NCI-H1105 (cell line): ENCODE data around the gene DDX54.

Experiments used
- DNase-seq: peaks from one replicate; lab custom pipeline; 2025; lab: John Stamatoyannopoulos, UW

The DDX54 gene

DNA sequence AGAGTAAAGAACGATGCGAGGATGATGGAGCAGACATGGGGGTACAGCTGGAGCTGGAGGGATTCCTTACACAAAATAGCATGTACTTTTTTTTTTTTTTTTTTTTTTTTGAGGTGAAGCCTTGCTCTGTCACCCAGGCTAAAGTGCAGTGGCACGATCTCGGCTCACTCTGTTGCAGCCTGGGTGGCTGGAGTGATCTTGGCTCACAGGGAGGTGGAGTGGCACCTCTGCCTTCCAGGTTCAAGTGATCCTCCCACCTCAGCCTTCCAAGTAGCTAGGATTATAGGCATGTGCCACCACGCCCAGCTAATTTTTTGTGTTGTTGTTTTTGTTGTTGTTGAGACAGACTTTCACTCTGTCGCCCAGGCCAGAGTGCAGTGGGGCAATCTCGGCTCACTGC is 44.6 kb downstream of the DDX54 start:
- no peak for DNase-seq

DNA sequence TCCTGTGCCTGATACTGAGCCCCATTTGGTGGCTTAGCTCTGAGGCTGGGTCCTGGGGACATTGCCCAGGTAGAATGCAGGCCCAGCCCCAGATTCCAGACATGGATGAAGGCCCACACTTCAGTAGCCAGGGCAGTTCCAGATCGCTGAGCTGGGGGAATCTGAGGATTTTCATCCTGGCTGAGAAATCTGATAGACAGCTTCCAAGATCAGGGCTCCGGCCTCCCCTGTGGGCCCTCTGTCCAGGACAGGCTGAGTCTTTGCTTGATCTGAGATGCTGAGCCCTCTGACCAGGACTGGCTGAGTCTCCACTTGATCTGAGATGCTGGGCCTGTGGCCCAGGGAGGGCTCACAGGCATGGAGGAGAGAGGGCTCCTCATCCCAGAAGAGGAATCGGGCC is 46.5 kb downstream of the DDX54 start:
- no peak for DNase-seq

DNA sequence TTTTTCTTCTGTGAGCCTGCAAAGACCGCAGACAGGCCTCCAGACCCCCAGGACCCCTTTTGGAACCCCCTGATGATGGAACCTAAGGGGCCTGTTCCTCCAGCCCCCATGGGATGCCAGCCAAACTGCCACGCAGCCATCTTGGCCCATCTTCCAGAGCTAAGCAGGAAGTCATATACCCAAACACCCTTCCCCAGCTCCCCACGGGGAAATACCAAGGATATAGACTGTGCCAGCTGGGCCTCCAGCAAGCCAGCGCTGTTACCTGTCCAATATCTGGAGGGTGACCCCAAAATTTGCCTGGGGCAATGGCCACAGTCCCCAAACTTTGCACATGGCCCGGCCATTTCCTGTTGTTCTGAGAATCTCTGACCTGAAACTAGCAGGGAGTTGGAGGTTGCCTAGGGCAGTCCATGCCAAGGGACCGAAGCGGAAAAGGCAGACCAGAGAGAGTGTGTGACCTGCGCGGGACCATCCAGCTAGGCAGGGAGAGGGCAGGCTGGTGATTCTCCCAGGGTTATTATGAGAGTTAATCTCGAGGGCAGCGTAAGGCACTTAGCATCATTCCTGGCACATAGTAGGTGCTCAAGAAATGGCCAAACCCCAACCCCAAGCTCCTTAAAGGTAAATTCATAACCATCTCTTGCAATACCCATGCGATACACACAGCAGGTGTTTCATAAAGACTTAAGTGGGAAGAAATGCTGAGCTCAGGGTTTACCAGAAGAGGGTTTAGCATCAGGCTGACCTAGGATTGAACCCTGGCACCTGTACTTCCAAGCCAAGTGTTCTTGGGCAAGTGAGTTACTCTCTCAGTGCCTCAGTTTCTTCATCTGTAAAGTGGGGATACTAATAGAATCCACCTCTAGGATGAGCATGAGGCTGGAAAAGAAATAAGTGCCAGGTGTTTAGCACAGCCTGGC is 47.2 kb downstream of the DDX54 start:
- no peak for DNase-seq

DNA sequence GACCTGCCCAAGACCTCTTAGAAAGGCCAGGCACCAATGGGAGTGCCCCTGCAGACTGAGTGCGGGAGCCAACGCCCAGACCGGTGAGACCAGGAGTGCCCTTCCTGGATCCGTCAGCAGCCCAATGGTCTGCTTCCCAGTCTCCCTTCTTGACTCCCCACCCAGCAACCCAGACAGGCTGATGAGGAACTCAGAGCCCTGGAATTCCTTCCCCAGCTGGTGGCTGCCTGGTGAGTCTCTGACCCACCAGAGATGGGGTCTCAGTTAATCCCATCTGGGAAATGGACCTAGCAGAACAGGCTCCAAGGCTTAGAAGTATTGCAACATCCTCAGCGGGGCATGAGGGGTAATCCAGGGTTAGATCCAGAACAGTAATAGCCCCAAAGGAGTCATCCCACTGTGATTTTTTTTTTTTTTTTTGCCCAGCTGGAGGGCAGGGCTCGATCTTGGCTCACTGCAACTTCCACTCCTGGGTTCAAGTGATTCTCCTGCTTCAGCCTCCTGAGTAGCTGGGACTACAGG is 48.2 kb downstream of the DDX54 start:
- DNase-seq: no peak

DNA sequence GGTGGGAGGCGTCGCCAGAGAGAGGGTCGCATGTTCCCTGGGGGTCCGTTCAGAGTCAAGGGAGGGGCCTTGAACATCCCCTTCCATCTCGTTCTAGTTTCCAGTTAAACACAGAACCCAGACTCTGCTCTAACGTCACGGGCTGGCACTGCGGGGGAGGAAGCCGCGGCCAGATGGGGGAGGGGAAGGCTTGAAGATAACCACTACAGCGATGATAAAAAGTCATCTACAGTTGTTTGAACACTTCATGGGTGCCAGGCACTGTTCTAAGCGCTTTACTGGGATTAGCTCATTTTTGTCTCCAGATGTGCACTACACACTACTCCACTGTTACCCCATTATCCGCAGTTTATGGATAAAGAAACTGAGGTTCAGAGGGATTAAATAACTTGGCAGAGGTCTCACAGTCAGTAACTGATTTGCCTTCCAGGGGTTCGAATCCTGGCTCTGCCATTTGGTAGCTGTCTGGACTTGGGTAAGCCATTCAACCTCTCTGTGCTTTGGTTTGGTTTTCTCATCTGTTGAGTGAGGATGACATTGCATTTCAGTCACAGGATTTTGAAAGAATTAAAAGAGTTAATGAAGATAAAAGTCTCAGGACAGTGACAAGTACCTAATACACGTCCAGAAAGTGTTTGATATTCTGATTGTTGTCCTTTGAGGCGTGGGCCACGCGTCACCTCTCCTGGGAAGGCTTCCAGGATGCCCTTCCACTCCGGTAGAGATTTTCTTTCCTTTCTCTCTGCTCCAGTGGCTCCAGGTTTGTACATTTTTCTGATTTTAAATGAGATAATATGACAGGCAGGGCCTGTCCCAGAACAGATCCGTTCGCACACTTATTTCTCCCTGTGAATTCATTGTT is 48.9 kb downstream of the DDX54 start:
- no peak for DNase-seq

DNA sequence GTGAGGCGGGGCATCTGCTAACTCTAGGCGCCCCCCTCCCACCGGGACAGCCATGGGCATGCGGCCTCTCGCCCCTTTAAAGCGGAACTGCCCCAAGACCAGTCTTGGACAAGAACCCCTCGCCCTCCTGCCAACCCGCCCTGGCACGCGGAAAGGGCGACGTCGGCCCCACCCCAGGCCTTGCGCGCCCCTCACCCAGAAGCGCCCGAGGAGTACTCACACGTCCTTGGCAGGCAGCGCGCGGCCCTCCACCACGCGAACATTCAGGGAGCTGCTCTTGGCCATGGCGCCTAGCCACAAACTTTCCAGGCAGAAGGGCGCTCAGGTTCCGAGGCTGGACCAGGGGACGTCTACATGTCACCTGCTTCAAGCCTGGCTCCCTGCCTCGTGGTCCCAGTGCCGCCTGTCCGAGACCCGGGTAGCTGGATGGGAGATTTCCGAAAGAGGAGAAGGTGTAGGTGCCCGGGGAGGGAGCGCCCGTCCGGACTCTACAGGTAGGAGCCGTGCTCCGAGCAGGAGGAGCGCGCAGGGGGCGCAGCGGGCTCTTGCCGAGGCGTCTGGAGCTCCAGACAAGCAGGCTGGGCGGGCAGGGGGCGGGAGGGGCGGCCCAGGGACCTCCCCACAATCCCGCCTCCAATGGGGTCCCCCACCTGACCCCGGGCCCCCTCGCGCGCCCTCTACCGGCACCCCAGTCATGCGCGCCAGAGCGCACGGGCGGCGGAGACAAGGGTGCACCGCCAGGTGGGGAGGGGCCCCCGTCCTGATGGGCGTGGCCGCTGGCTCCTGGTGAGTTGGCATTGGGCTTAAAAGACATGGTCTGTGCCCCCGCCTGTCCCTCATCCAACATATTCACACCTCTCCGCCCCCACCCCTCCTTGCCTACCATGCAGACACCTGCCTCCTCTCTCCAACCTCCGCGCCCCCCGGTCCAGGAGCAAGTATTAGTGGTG is 49.8 kb downstream of the DDX54 start, which contains the start of gene RASAL1:
Gene RASAL1 (minus strand): TSS at position 584 of the 950 bp plus-strand sequence. CDS start 299 bp downstream, at position 285.
- peak; percentile 94 for DNase-seq

DNA sequence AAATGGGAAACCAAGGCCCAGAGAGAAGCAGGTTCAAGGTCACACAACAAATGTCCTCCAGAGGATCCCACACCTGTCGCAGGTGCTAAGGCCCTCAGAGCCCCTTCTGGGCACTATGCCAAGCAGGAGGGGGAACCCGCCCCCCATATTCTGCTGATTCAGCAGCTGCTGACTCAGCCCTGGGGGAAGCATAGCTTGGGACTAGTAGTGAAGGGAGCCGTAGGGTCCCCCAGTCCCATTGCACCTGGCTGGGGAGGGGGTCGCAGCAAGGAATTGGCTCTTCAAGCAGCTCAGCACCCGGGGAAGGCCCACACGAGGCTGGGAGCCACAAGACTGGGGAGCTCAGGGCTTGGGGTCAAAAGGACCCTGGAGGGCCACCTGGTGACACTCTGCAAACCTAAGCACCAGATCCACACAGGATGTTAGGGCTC is 50.7 kb downstream of the DDX54 start:
- DNase-seq: peak; percentile 83

DNA sequence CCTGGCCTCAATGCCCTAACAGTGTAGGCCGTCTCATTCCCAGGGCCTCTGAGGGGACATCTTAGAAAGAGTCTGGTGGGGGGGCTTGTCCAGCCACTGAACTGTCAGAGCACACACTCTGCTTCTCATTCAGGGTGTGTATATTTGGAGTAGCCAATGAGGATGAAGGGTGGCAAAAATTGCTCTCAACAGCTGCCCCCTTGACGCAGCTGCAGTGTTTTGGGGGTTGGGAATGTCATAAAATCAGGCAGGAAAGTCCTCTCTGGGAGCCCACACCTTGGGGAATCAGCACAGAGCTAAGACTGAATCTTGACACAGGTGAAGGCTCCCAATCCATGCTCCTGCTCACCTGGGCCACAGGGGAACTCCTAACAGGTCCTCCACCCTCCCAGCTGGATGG is 51.2 kb downstream of the DDX54 start:
- peak; percentile 71 for DNase-seq

DNA sequence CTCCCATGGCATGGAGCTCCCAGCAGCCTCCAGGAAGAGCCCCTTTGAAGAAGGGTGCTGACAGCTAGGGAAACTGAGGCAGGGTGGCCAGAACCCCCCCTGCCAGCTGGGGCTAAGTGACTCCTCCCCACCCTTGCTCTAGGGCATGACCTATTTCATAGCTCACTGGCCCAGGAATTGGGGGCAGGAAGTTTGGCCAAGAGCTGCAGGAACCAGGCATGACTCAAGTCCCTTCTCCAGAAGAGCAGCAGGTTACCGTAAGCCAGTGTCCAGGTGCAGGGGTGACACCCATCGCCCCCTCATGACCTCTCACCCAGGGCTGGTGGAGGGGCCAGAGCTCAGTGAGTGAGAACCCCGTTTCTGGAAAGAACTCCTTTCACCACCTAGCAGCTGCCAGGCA is 51.6 kb downstream of the DDX54 start:
- no peak for DNase-seq

DNA sequence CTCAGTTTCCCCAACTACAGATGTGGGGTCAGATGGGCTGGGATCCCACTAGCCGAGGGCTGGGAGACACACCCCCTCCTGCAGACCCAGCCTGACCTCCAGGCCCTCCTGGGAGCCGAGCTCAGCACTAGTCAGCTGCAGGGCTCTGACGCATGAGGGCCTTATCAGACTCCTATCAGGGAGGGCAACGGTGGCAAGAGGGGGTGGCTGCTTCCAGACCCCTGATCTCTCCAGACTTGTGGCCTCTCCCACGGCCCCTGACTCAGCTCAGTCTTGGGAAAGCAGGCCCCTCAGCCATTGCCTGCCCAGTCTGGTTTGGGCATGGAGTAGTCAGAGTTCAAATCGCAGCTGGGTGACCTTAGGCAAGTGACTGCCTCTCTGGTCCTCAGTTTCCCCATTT is 52.2 kb downstream of the DDX54 start:
- no peak for DNase-seq

DNA sequence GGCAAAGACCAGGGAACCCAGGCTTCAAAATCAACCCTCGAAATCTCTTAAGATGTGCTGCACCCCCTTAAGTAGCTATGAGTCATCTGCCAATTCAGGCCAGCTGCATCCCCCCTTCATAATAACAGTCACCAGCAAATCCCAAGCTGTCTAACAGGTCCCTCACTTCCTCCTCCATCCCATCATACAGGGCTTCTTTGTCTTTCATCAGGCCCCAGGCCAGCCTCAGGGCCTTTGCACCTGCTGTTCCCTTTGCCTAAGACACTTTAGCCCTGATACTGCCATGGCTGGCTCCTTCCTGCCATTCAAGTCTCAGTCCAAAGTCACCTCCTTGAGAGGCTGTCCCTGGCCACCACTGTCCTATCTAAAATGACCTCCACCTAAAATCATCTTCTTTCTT is 53.7 kb downstream of the DDX54 start:
- DNase-seq: no peak

DNA sequence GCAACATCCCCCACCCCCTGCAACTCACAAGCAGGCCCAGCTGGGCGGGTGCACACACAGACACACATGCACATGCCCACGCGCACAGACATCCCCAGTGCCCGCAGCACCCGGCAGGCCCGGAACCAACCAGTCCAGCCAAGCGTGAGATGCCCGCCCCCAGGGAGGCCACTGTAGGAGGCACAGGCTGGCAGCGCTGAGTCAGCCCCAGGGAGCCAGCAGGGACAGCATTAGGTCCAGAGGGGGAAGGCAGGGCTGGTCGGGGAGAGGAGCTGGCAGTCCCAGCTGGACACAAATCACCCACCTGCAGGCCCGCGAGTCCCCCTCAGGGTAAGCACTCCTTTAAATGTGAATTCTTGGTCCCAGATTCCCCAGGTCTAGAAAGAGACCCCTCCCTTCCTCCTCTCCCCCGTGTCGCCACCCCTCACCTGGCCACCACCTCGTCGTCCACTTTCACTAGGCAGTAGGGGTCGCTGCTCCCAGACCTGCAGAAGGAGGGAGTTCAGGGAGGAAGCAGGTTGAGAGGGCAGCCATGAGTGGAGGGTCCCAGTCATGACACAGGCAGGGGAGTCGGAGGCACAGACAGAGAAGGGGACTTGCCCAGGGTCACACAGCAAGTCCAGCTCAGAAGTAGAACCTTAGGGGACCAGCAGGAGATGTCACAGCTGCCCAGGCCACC is 54.7 kb downstream of the DDX54 start:
- DNase-seq: no peak

DNA sequence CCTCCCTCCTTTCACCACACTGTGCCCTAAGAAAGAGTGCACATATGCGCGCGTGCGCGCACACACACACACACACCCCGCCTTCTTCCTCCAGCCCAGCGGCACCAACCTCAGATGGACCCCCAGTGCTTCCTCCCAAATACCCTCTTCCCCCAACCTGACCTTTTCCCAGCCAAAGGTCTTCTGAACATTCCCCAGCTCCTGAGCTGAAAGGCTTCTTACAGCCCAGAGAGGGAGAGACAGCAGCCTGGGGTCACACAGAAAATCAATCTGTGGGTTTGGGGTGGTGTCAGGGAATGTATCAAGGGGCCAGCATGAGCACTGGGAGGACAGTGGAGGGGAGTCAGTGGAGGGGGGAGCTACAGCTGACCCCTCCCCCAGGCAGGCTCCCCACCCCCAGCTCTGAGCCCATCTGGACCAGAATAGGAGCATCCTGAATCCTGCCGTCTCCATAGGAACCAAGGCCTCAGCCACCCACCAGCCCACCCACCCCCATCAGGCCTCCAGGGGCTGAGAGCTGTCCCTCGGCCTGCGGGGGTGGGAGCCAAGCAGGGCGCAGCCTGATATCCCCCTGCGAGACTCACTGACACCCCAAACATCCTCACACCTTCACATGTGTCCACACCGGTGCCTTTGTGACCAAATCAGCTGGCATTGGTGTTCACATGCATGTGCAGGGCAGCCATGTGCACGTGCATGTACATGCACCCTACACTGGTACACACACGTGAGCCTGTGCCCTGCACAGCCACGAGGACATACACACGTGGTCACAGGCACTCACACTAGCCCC is 55.4 kb downstream of the DDX54 start:
- DNase-seq: no peak

DNA sequence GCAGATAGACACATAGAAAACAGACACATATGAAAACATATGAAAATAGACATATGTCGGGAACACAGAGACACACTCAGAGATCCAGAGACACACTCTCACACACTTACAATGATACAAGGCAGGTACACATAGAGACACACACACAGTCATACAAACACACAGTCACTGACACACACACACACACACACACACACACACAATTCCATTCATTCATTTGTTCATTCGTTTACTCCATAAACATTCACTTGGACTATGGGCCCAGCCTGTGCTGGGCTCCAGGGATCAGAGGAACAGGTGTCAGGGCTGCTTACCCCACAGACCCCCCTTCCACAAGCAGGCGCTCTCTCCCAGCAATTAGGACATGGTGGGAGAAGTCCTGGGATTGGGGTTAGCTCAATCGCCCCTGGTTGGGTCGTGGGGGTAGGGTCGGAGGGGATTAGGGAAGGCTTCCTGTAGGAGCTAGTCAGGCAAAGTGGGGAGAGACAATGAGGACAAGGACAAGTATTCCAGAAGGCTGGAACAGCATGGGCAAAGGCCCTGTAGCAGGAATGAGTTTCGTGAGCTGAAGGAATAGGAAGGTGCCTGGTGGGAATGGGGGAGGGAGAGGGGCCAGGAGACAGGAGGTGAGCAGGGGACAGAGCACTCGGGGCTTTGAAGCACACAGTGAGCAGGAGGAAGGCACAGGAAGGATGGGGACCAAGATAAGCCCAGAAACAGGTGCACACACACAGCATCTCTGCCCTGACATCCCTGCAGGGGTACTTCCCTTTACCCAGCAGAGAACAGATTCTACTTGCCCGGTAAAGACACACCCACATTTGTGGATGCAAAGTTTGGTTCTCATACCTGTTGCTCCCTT is 56.2 kb downstream of the DDX54 start:
- no peak for DNase-seq

DNA sequence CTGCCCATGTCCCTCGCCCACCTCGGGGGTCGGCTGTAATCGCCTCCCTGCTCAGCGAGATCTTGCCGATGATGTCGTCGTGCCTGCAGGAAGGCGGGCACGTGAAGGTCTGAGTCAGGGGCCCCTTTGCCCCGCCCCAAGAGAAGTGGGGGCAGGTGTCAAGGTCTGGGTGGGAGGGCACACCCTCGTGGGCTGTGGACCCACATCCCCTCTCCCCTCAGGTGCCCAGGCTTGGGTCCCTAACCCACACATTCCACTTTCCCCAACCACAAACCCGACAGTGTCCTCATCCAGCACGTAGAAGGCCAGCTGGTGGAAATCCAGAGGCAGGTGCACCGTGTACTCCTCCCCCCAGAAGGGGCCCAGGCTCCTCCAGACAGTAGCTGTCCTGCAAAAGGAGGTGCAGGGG is 57.5 kb downstream of the DDX54 start:
- DNase-seq: no peak

DNA sequence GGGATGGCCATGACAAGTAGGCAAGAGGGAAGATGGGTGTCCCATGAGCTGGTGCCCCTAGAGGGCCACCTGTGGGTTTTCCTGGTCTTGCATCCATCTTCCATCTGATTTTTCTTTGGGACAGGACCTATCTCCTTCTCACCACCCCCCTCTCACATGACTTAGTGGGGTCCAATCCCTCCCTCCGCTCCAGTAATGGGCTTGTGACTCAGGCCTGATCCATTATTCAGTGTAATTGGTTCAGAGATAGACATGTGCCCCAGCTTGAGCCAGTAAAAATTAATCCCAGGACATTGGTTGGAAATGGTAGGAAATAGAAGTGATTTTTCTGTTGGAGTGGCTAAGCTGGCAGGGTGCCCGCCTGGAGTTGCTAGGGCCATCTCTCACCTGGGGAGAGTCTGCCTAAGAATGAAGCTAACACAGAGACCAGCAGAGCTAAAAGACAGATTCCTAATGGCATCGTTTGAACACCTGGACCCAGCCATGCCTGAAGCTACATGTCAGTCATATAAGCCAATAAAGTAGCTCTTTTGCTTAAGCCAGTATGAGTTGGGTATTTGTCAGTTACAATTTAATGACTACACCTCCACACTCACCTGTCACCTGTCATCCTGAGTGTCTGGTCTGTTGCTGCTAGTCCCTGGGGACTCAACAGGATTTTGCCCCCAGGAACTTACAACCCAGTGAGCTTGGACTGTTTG is 64.5 kb downstream of the DDX54 start:
- DNase-seq: peak; percentile 87

DNA sequence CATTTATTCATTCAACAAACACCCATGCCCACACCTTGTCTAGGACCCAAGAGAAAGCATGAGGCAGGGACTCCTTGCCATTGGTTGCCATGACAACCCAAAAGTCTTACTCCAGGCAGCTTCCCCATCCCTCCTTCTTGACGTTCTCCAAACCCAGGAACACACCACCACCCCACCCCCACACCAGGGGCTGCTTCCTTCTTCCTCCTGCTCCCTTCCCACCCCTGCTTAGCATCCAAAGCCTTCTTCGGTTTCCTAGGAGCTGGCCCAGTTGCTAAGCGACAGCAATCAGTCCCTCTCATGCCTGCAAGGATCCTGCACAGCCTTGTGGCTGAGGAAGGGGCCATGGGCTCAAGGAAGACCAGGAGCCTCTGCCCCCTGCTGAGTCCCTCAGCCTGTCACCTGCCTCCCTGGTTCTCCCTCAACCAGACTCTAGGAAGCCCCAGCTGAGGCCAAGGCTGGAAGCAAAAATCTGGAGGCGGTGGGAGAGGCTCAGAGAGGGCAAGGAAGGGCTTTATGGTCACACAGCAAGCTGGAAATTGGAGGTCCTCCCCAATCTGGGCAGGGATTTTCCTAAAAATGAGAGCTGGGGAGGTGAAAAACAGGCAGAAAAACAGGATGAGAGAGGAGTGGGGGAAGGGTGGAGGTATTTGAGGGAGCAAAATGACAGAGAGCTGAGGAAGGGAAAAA is 65.2 kb downstream of the DDX54 start:
- no peak for DNase-seq

DNA sequence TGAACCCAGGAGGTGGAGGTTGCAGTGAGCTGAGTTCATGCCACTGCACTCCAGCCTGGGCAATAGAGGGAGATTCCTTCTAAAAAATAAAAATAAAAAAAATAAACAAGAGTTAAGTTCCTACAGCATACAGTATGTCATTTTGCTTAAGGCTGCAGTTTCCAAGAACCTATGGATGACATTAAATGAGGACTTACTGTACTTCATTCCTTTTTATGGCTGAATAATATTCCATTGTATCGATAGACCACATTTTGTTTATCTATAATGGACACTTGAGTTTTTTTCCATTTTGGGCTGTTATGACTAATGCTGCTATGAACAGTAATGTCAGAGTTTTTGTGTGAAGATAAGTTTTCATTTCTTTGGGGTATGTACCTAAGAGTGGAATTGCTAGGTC is 67.1 kb downstream of the DDX54 start:
- no peak for DNase-seq
